HG02798 (cell line): ENCODE data around the gene SEPTIN1.
"Not testable (repeated sequence)": the region's sequence is repeated elsewhere in the genome, so short reads cannot be mapped to it uniquely, and the experiment has no call there.

Experiments used
- ATAC-seq: cut with Tn5 transposase; IDR thresholded peaks from one replicate; pipeline ENCODE4 v1.9.1; 2021; ENCODE audit warnings: mild to moderate bottlenecking; ENCODE audit not compliant: unreplicated experiment, poor library complexity

SEPTIN1 gene

DNA sequence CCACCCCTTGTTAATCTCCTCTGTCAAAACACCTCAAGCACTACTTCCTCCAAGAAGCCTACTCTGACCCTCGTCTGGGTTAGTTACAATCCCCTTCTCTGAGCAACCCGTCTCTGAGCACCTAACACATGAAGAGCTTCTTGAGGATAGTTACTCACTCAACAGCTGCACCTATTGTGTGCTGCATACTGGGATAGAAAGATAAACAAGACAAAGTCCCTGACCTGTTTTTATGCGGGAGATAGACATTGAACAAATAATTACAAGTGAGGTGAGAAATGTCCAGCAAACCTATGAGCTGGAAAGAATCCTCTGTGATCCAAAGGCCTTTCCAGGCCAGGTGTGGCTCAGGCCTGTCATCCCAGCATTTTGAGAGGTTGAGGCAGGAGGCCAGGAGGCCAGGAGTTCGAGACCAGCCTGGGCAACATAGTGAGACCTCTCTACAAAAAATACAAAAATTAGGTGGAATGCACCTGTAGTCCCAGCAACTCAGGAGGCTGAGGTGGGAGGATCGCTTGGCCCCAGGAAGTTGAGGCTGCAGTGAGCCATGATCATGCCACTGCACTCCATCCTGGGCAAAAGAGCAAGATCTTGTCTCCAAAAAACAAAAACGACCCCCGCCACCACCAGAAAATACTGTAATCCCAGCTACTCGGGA, 19.5 kb upstream of the SEPTIN1 start:
- ATAC-seq = no peak

DNA sequence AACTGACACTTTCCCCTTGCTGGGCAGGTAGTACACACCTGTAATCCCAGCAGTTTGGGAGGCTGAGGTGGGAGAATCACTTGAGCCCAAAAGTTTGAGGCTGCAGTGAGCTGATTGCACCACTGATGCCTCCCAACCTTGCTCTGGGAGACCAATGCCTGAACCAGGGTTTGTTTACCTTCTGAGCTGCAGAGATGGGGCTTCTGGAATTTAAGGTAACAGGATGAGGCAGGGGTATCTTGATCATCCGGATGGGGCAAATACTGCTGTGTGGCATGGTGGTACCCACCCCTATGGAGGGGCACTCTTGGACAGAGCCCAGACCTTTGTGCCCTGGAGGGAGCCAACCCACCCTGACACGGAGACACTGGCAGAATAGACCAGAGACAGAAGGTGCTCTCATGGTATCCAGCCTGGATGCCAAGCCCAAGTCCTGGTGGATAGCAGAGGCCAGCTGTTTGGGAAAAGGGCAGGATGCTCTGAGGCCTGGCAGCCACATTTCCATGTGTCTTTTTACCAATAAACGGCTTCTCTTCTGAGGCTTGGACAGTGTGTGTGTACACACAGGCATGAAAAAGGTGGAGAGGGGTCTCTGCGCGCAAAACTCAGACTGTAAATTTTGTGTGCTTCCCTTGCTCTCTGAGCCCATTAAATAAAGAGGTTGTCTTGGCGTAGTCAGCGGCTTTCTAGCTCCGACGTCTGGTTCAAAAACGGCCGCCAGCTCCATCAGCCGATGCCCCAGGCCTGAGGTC, 17.2 kb upstream of the SEPTIN1 start:
- no peak for ATAC-seq

DNA sequence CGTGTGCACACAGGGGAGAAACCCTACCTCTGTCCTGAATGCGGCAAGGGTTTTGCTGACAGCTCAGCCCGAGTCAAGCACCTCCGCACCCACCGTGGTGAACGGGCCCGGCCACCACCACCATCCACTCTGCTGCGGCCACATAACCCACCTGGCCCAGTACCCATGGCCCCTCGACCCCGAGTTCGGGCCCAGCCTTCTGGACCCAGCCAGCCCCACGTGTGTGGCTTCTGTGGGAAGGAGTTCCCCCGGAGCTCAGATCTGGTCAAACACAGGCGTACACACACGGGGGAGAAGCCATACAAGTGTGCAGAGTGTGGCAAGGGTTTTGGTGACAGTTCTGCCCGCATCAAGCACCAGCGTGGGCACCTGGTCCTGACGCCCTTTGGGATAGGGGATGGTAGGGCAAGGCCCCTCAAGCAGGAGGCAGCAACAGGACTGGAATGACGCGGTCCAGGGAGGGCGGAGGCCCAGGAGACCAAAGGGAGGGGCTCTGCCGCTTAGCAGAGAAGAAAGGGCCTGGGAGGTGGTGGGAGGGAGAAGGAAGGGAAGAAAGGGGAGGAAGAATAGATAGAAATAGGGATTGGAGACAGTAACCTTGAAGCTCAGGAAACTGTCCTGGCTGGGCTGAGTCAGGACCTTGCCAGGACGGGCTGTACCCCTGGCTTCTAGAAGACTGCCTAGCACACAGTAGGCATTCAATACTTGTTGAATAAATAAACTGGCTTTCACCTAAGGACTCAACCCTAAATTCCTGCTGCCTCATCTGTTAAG, 16.5 kb upstream of the SEPTIN1 start:
- ATAC-seq = no peak

- no peak for ATAC-seq
Measured at GRCh38 chr16:30397776-30398660, 15.7 kb upstream of the SEPTIN1 start.

DNA sequence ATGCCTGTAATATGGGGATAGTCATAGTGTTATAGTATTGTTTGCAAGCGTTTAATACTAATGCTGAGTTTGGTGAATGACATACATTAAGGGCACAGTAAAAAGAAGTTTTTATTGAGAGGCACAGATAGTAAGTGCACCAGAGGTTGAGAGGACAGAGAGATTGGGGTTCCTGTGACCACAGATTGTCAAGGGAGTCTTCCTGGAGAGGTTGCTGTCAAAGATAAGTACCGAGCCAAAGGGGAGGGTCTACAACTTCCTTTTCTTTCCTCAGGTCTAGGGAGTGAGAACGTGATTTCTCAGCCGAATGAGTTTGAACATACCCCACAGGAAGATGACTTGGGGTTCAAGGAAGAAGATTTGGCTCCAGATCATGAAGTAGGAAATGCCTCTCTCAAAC, 14.7 kb upstream of the SEPTIN1 start:
- ATAC-seq = no peak

- ATAC-seq = not testable (repeated sequence)
Measured at GRCh38 chr16:30396627-30397026, 14.3 kb upstream of the SEPTIN1 start.

DNA sequence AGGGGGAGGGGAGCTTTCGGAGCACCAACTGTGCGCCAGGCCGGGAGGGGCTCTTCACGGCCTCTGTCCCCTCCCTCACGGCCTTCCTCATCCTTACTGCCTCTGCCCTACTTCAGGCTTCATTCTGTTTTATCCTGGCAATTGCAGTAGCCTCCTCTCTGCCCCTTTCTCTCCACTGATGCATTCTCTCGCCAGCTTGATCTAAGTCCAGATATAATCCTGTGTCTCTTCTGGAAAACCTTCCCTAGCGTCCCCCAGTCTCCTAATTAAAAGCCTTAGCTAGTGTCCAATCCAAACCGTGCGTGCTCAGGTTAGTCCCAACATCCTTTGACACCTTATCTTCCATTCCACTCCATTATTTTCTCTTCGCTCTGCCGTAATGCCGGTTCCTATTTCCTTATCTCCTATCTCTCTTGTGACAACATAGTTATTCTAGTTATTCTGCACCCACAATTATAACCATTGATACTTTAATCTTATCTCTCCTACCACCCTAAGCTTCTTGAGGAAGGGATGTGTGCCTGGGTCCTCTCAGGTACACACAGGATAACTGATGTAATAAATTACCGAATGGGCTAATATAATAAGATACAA, 13.7 kb upstream of the SEPTIN1 start:
- ATAC-seq = no peak

DNA sequence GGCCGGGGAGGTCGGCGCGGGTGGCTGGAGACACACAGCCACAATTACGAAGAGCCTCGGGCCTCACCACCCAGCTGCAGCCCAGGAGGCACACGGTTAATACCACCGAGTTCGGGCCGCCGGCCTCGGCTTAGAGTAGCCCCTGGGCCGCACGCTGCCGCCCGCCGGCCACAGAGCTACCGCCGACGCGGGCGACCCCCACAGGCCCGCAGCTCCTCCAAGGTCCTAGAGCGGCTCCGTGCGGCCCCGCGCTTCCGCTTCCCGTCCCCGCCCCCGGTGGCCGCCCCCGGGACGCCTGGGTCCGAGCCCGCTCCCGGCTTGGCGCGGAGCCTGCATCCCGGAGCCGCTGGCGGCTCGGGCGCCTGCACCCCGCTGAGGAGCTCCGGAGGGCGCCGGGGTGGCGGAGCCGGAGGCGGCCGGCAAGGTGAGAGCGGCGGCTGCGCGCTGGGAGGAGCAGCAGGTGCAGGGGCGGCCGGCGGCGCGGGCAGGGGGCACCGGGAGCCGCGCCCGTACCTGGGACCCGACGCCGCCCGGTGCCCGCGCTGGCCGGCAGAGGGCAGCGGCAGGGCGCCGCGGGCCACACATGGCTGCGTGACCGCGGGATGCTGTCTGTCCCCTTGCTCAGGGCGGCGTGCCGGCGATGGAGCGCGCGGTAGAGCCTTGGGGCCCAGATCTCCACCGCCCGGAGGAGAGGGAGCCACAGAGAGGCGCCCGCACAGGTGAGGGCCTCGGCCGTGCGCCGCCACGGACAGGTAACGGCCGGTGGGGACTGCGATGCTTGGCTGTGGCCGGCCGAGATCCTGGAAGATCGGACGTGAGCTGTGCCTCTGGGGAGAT, 13.0 kb upstream of the SEPTIN1 start, which contains the start of gene ZNF48:
ZNF48 (plus strand) TSS at position 266 of the 837 bp plus-strand sequence; CDS start at position 641, 375 bp downstream.
- ATAC-seq = peak; percentile 78

GRCh38 chr16:30394592-30395154, 12.3 kb upstream of the SEPTIN1 start:
- ATAC-seq = no peak

GRCh38 chr16:30383521-30383920, 1.2 kb upstream of the SEPTIN1 start:
- ATAC-seq = no peak

GRCh38 chr16:30381291-30382041, 895 bp downstream of the SEPTIN1 start:
- ATAC-seq = no peak

DNA sequence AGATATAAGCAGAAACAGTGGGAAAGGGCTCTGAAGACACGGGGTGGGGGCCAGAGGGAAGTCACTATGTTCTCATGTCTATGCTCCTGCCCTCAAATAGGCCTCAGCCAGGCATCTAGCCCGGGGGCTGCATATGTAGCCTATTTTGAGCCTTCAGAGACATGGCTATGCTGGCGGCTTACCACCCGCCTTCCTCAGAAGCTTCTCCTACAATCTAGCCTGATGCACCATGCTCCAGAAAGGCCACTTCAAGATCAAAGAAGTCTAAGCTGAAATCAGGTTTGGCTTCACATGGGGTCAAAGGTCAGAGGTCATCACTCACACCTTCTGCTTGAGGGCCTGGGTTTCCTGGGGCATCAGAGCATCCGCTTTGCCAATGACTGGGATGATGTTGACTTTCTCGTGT, 1.6 kb downstream of the SEPTIN1 start:
- ATAC-seq = no peak

DNA sequence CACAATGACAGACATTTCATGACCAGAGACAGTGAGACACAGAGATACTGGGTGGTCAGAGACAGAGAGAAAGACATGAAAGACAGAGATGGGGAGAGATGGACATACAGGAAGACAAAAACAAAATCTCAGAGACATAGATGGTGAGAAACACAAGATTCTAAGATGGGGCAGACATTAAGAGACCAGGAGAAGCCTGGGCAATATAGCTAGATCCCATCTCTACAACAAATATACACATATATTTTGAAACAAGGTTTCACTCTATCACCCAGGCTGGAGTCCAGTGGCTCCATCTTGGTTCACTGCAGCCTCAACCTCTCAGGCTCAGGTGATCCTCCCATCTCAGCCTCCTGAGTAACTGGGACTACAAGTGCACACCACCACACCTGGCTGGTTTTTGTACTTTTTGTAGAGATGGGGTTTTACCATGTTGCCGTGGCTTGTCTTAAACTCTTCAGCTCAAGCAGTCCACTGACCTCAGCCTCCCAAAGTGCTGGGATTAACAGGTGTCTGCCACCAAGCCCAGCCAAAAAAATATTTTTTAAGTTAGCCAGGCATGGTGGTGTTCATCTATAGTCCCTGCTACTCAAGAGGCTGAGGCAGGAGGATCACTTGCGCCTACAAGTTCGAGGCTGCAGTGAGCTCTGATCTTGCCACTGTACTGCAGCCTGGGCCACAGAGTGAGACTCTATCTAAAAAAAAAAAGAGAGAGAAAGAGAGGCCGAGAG, 2.1 kb downstream of the SEPTIN1 start:
- no peak for ATAC-seq

DNA sequence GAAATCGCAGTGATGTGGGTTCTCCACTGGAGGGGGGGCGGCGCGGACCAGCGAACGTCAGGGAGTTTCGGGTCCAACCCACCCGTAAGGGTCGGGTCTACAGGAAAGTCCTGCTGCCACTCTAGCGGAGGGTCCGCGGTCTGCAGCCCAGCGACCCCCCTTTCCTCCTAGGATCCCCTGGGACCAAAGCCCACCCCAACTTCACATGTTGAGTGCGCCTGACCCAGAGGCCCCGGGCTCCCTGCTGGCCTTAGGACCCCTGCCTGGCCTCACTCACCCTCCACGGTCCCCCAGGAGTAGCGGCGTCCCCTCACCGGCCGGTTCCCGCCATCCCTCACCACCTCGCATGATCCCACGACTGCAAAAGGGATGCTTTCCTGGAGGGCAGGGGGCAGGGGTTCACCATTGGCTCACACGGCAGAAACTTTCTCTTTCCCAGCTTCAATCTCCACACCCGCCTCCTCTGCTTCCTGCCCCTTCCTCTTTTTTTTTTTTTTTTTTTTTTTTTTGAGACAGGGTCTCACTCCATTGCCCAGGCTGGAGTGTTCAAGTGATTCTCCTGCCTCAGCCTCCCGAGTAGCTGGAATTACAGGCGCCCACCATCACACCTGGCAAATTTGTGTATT, 3.1 kb downstream of the SEPTIN1 start:
- no peak for ATAC-seq

GRCh38 chr16:30378236-30379157, 3.9 kb downstream of the SEPTIN1 start:
- peak; percentile 89 for ATAC-seq

DNA sequence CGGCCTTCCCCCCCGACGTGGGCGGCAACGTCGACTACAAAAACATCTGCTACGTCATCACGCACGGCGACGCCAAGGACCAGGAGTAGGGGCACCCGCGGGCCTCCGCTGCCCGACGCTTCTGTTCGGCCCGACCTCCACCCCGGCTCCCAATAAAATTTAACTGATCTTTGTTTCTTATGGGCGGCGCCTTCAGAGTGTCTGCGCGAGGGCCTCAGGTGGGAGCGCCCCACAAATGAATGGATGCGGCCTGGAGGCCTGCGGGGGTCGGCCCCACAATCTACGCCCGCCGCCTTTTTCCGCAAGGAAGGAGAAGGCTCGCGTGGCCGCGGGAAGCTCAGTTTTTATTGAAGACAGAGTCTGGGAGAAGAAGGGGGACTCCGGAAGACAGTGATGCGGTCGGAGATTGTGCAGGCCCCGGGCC, 4.5 kb downstream of the SEPTIN1 start:
- ATAC-seq = peak; percentile 53
